Skin epidermis (tissue), 12 donors: ENCODE data around the gene TPSAB1.

Experiments used
- H3K27ac ChIP-seq, 21 experiments: fragments of 200-600 bp; sonication (generic) in 11 of 21; one replicate each; pipeline ENCODE4 v1.5.0; 2020; ENCODE audit warnings: mild to moderate bottlenecking in 3 of 21, inconsistent platforms in 2 of 21, moderate library complexity in 2 of 21
- H3K4me3 ChIP-seq, 7 experiments: fragments of 200-600 bp; sonication (generic) in 2 of 7; one replicate each; pipeline ENCODE4 v1.5.0; 2020; ENCODE audit warnings: inconsistent platforms in 2 of 7, mild to moderate bottlenecking in 2 of 7, moderate library complexity in 1 of 7

TPSAB1 gene

GRCh38 chr16:1279081-1279944, 38.8 kb downstream of the TPSAB1 start:
- Histone ChIP-seq H3K4me3 (no peak overlapping the region), H3K27ac (no peak overlapping the region)

GRCh38 chr16:1279945-1280589, 39.6 kb downstream of the TPSAB1 start:
- Histone ChIP-seq H3K27ac (no peak overlapping the region), H3K4me3 (no peak overlapping the region)

DNA sequence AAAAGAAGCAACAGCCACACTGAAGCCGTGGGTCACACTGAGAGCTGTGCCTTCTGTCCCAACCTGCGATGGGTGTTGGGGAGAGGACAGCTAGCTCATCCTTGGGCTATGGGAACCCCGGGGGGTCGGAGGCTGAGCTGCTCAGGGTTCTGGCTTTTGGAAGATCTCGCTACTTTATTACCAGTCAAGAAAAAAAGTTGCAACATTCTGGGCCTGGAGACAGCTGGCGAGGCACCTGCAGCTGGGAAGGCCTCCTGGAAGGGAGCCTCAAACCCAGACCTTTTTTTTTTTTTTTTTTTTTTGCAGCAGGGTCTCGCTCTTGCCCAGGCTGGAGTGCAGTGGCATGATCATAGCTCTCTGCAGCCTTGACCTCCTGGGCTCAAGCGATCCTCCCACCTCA, 40.3 kb downstream of the TPSAB1 start:
- no peak overlapping the region for H3K27ac ChIP-seq
- no peak overlapping the region for H3K4me3 ChIP-seq

- Histone ChIP-seq H3K27ac (no peak overlapping the region), H3K4me3 (no peak overlapping the region)
Observed at GRCh38 chr16:1281517-1281916, 41.0 kb downstream of the TPSAB1 start.

DNA sequence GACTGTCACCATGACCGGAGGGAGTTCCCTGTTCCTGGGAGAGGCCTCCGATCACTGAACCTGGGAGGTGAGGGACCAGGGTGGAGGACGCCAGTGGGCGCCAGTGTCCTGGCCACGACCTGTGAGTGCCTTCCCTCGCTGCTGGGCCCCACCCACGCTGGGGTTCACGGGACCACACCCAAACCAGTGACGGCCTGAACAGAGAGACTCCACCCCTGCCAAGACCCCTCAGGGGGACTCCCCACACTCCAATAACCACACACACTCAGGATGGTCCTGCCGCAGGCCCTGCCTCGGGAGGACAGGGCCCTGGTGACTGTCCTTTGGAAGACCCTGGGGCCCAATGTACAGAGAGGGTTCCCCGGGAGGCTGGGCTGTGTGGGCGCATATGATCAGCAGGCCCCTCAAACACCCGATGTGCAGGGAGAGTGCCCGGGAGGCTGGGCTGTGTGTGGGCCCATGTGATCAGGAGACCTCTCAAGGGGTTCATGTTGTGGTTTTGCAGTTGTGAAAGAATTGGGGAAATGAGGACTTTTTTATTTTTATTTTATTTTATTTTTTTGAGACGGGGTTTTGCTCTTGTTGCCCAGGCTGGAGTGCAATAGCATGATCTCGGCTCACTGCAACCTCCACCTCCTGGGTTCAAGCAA, 41.9 kb downstream of the TPSAB1 start:
- Histone ChIP-seq H3K27ac (no peak overlapping the region), H3K4me3 (no peak overlapping the region)

GRCh38 chr16:1283296-1283695, 42.8 kb downstream of the TPSAB1 start:
- H3K4me3 ChIP-seq = no peak overlapping the region

DNA sequence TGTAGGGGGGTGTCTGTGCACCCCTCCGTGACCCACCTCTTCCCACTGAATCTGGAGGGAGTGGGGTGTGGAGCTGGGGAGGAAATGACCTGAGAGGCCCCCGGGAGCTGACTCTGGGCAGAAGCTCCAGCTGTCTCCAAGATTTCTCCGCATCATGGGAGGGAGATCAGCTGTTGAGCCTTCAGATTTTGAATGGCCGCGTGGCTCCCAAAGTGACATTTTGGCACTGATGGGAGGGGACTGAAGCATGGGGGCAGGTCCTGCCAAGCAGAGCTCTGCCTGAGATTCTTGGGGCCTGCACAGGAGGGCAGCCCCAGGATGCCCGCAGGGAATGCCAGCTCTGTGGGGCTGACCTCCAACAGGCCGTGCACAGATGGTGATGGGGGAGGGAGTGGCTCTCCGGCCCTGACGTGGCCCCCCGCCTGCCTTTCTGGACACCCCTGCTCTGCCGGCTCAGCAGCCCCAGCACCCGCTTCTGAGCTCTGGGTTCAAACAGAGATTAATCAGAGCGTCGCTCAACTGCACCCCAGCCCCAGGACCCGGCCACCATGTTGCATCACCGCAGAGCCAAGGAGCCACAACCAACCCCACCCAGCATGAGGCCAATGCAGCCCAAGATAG, 43.6 kb downstream of the TPSAB1 start:
- Histone ChIP-seq H3K27ac (no peak overlapping the region), H3K4me3 (no peak overlapping the region)

More at GRCh38 chr16:1283296-1283695, 42.8 kb downstream of the TPSAB1 start:
- H3K27ac ChIP-seq = no peak overlapping the region

GRCh38 chr16:1285669-1286512, 45.4 kb downstream of the TPSAB1 start:
- no peak overlapping the region for H3K27ac ChIP-seq

GRCh38 chr16:1286513-1287094, 46.1 kb downstream of the TPSAB1 start:
- Histone ChIP-seq H3K27ac (no peak overlapping the region), H3K4me3 (no peak overlapping the region)

More at GRCh38 chr16:1285669-1286512, 45.4 kb downstream of the TPSAB1 start:
- no peak overlapping the region for H3K4me3 ChIP-seq

- H3K4me3 ChIP-seq = no peak overlapping the region
- no peak overlapping the region for H3K27ac ChIP-seq
Observed at GRCh38 chr16:1287982-1288670, 47.6 kb downstream of the TPSAB1 start.

- no peak overlapping the region for H3K27ac ChIP-seq
- no peak overlapping the region for H3K4me3 ChIP-seq
Observed at GRCh38 chr16:1288813-1289476, 48.4 kb downstream of the TPSAB1 start.

GRCh38 chr16:1289477-1289866, 49.0 kb downstream of the TPSAB1 start:
- no peak overlapping the region for H3K4me3 ChIP-seq
- H3K27ac ChIP-seq = no peak overlapping the region

GRCh38 chr16:1290063-1290501, 49.6 kb downstream of the TPSAB1 start:
- Histone ChIP-seq H3K27ac (no peak overlapping the region), H3K4me3 (no peak overlapping the region)

DNA sequence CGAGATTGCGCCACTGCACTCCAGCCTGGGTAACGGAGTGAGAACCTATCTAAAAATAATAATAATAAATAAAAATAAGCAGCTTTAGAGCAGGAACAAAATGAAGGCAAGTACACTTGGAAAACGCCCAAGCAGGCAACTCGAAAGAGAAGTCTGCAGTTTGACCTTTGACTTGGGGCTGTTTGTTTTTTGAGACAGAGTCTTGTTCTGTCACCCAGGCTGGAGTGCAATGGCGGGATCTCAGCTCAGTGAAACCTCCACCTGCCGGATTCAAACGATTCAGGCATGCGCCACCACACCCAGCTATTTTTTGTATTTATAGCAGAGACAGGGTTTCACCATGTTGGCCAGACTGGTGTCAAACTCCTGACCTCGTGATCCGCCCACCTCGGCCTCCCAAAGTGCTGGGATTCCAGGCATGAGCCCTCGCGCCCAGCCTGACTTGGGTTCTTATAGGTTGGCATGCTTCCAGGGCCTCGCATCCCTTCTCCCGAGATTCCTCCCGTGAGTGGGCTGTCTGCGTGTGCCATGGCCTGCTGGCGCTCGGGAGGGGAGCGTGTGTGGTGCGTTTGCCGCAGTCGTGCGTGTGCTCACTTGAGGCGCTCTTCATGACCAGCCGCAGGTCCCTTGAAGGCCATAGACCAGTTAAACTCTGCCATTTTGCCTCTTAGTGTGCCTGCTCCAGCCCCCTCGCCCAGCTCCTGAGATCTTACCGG, 50.5 kb downstream of the TPSAB1 start:
- Histone ChIP-seq H3K4me3 (no peak overlapping the region), H3K27ac (no peak overlapping the region)

GRCh38 chr16:1291576-1291974, 51.1 kb downstream of the TPSAB1 start:
- Histone ChIP-seq H3K4me3 (no peak overlapping the region), H3K27ac (no peak overlapping the region)
